ENCODE measurements around the gene ENG. TPM values are rescaled to one million over a fixed set of nuclear protein-coding genes. Genes with fewer than 3 reads are reported as not detected.

Gene ENG
- total RNA-seq, 1 donor from 2014 or later, result 14.3 TPM

DNA sequence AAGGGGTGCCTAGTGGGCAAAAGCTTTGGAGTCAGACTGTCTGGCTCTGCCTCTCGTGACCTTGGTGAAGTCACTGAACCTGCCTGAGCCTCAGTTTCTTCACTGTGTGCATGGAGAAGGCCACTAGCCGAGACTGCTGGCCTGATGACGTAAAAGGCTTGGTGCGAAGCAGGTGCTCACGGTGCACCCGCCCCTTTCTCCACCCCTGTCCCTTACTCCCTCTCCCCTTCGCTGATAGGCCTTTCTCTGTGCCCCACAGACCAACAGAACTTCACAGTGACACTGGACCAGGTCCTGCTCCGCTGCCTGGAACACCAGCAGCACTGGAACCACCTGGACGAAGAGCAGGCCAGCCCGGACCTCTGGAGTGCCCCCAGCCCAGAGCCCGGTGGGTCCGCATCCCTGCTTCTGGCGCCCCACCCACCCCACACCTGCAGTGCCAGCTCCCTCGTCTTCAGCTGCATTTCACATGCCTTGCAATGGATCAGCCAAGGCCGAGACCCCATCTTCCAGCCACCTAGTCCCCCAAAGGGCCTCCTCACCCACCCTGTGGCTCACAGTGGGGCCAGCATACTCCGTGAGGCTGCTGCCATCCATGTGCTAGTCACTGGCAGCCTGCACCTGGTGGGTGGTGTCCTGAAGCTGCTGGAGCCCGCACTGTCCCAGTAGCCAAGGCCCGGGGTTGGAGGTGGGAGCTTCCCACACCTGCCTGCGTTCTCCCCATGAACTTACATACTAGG lies 41.4 kb downstream of the ENG start:
- ATAC-seq, result no peak

DNA sequence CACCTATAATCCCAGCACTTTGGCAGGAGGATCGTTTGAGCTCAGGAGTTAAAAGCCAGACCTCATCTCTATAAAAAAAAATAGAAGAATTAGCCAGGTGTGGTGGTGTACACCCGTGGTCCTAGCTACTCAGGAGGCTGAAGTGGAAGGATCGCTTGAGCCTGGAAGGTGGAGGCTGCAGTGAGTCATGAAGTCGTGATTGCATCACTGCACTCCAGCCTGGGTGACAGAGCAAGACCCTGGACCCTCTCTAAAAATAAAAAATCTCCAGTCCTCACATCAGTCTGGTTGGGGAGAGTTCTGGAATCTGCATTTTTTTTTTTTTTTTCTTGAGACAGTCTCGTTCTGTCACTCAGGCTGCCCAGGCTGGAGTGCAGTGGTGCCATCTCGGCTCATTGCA lies 42.4 kb downstream of the ENG start:
- no peak for ATAC-seq

DNA sequence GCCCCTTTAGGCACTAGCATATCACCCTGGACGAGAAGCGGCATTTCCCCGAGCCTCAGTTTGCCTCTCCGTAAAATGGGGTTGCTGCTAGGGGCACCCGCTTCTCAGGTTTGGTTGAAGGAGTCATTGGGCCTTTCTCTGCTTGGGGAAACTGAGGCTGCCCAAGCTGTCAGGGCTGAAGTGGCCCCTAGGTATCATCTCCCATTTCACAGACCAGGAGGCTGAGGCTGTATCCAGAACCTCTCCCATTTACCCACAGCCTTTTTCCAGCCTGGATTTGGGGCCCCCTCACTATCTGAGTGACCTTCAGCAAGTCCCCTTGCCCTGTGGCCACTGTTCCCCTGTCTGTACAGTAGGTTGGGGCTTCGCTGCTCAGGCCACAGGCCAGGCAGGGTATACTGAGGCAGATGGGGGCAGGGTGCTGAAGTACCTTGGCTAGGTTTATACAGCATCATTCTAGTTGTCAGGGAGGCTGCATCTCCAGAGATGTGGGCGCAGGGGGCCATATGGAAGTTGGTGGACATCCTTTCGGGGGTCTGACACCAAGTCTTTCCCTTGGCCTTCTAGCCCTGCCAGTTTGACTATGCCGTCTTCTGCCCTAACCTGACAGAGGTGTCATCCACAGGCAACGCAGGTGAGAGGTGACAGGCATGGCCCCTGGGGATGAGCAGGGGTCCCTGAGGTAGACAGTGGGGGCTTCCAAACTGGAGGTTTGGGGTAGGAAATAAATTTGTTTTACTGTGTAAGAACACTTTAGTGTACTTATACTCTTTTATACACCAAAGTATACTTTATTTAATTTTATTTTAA lies 43.9 kb downstream of the ENG start:
- no peak for ATAC-seq

DNA sequence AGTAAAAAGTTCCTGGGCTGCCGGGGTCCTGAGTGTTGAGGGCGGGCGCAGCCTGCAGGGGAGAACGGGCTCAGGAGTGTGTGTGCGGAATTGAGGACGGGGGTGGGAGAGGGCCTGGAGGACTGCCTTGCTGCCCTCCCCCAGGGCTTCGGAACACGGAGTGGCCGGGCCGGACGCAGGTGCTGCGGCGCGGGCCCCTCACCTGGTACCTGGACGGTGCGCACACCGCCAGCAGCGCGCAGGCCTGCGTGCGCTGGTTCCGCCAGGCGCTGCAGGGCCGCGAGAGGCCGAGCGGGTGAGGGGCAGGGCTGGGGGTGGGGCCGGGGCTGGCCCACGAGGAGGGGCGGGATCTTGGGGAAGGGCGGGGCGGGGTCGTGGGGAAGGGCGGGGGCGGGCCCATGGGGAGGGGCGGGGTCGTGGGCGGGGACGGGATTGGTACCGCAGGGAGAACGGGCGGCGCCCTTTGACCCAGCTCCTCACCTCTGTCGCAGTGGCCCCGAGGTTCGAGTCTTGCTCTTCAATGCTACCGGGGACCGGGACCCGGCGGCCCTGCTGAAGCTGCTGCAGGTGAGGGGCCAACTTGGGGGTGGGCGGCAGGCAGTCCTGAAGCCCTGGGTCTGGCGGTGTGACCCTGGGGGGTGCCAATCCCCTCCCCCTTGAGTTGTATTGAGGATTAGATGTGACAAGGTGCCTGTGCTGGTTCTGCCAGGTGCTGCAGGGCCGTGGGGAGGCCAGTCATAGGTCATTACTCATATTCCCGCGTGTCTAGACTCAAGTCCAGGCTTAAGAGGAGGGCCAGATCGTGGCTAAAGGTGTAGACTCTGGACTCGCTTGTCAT lies 44.7 kb downstream of the ENG start:
- peak; percentile 63 for ATAC-seq

DNA sequence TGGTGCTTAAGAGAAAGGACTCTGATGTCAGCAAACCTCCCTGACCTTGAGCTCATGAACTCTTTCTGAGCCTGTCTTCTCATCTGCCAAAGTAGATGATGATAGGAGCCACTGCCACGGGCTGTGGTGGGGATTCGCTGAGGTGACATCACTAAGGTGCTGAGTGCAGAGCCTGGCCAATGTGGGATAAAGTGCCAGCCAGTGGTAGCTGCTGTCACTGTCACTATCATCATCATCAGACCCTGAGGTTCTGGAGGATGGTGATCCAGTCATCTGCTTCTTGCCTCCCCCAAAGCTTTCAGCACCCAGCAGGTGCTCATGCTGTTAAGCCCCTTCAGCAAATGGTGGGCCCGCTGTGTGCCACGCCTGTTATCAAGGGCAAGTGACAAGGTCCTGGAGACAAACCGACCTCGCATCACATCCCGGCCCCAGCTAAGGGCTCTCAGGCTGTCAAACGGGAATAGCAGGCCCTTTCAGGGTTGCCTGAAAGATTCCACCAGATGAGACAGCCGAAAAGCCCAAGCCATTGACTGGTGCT lies 45.4 kb downstream of the ENG start:
- no peak for ATAC-seq

DNA sequence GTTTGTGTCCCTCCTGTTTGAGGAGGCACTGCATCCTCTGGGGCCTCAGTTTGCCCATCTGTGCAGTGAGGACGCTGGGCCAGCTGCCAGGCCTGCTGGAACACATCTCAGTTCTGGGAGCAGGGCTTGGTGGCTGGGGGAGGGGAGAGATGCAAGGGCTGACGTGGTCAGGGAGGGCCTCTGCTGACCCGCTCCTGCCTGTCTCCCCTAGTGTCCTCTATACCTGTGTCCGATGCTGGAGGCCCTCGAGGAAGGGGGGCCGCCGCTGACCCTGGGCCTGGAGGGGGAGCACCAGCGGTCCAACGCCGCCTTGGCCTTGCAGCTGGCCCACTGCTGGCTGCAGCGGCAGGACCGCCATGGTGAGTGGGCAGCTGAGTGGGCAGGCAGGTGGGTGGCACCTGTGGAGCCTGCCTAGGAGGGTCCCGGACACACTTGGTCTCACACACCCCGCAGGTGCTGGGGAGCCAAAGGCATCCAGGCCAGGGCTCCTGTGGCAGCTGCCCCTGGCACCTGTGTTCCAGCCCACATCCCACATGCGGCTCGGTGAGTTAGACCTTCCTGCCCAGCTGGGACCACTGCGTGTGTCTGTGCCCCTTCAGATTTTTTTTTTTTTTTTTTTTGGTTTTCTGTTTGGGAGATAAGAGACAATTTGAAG lies 46.0 kb downstream of the ENG start:
- ATAC-seq, result no peak

DNA sequence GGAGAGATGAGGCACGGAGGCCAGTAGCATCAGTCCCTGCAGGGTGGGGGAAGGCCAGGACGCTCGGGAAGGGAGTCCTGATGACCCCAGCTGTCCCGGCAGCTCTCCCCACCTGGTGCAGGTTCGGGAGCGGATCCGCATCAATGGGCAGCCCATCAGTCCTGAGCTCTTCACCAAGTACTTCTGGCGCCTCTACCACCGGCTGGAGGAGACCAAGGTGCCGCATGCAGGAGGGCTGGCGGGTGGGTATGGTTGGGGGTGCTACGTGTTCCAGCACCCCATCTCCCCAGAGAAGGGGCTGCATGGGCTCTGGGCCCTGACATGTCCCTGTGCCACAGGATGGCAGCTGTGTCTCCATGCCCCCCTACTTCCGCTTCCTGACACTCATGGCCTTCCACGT lies 47.6 kb downstream of the ENG start:
- no peak for ATAC-seq

DNA sequence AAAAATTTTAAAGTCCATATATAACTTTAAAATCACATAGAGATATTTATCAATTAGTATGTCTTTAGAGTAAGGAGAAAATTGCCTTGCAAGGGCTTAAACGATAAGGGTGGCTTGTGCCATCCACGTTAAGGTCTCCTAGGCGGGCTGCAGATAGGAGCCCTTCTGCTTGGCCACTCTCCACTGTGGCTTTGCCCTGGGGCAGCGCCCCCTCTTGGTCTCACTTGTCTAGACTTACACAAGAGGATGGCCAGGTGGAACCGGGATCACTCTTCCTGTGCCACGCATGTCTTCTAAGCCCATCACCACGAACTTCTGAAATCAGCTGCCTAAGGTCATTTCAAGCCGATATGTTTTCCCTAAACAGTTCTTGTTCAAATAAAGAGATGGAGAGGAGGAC lies 48.8 kb downstream of the ENG start:
- no peak for ATAC-seq

DNA sequence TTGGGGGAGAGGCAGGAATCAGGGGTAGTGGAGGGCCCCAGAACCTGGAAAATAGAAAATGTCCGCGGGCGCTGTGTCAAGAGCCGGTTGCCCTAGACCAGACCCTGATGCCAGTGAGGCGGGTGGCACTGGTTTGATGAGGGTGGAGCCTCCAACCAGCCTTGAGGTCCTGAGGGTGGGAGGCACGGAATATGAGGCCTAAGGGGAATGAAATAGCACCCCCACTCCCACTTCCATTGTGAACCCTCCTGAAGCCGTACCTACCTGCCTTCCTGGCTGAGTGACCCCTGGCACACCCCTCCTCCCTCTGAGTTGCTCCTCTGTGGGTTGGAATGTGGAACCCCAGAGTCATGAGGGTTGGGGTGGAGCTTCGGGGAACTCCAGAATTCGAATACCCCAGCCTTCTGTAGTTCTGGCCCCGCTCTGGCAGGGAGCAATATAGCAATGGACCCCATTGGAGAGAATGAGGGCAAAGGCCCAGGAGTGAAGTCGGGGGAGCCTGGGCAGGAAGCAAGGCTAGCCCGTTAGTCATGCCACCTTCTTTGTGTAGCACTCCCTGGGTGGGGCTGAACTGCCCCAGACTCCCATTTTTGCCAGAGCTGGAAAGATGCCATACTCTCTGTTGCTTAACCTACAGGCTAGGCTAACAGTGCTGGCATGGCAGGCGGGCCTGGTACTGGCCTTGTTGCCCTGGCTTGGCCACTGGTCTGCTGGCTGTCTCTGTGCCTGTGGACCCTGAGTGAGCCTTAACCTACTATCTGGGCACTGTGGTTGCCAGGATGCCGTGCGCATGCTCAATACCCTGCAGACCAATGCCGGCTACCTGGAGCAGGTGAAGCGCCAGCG lies 50.7 kb downstream of the ENG start:
- ATAC-seq, result peak; percentile 74

DNA sequence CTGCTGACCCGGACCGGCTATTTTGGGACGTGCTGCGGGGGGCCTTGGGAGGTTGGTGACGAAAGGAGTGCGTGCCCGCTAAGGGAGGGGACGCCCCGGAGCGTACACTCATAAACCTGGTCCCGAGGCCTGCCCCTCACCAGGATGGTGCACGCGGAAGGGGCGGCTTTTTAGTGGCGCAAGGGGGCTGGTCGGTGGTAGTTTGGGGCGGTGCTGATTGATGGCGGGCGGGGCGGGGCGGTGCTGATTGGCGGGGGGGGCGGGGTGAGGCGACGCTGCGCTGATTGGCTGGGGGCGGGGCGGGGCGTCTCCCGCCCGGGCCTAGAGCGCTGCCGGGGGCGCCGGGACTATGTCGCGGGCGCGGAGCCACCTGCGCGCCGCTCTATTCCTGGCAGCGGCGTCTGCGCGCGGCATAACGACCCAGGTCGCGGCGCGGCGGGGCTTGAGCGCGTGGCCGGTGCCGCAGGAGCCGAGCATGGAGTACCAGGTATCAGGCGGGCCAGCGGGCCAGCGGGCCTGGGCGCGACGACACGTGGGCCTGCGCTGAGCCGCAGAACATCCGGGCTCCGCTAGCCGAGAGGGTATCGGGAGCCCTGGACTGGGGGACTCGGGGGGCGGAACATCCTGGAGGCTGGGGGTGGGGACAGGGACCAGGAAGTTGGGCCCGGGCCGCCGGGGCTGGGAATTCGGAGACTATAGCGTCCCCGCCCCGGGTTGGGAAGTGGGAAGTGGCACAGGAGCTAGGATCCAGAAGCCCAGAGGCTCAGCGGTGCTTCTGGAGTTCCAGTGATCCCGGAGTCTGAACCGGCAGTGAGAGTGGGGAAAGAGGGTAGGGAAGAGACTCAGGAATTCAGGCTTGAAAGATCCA lies 51.6 kb downstream of the ENG start, which contains the start of gene FPGS:
FPGS (plus strand) TSS at position 307 of the 868 bp plus-strand sequence; CDS start at position 350, 43 bp downstream.
- peak; percentile 73 for ATAC-seq

DNA sequence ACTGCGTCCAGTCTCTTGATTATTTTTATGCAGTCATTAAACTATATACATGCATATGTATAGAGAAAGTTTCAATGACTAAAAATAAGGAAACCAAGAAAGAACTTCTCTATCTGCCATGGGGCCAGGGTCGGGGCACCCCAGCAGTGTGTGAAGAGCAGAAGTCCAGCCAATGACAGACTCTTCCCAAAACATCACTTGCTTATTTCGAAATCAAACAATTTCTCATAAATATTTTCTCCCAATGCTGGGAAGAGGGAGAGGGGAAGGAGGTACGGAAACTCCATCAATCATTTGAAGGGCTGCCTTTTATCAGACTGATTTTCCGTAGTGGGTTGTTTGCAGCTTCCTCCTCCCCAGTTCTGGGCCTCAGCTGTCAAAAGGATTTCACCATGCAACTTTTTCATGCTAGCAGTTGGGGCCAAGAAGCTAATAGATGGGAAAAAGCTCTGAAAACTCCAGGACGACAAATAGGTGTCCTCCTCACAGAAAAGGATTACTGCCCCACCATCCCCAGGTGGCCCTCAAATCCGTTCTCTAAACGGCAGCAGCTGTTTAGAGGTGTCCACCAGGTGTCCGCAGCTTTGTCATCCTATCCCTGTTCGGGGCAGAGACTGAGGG lies 52.4 kb downstream of the ENG start:
- no peak for ATAC-seq

DNA sequence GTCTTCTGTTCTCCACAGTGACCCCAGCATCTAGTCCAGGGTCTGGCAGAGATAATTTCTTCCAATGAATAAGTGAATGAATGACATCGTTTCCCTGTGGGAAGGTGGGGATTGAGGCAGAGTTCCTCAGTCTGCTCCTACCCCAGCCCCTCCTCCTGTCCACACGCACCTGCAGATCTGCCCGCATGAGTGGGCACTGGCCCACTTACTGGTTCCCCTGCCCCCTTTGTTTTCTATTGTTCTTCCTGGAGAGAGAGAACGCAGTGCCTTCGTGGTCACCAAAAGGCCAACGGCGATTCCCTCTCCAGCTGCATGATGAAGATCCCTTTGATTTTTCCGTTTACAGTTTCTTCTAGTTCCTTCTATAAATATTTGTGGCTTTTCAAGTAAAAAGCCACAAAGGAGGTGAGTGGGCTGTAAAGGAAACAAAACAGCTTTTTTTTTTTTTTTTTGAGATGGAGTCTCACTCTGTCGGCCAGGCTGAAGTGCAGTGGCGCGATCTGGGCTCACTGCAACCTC lies 57.5 kb downstream of the ENG start:
- no peak for ATAC-seq

DNA sequence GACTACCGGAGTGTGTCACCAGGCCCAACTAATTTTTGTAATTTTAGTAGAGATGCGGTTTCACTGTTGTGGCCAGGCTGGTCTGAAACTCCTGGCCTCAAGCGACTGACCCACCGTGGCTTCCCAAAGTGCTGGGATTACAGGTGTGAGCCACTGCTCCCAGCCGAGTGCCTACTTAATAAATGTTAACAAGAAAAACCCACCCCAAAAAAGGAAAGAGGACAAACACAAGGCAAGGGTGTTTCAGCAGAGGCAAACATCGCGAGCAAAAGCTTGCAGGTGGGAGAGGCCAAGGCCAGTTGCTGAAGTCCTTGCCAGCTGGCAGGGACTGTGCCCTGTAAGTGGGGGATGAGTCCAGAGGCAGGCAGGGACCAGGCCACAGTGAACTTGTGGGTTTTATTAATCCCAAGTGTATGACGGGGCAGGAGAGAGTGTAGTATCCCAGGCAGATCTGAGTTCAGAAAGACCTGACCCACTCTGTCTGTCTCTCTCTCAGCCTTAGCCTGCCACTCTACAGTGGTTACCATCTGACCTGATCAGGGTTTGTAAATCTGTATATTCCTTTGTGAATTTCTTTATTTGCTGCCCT lies 58.1 kb downstream of the ENG start:
- peak; percentile 16 for ATAC-seq

DNA sequence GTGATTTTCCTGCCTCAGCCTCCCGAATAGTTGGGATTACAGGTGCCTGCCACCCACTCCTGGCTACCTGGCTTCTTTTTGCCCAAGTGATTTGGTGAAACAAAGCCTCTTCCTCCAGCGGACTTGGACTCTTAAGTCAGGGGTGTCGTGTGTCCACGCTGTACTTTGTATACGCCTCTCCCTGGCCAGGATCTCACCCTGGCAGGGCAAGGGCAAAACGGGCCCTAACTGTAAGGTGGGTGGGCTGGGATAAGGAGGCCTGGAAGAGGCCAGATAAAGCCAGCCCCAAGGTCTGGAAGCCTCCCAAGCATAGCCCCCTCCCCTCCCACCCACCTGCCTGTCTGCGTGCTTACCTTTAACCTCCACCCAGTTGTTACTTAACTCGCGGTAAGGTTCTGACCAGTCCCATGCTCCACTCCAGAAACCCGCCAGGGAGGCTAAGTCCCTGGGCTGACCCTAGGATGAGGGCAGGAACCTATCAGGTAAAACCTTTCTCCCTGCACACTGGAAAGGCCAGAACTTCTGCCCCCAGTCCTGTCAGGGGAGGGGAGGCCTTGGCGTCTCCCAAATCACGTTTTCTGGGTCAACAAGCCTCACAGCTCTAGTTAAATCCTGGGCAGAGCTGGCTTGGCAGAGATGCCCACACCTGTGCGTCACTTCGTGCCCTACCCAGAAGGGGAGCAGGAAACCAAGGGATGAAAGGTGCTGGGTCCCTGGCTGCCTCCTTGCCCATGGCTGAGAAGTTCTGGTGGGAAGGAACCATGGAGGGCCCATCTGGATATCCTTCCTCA lies 60.3 kb downstream of the ENG start:
- peak; percentile 54 for ATAC-seq

DNA sequence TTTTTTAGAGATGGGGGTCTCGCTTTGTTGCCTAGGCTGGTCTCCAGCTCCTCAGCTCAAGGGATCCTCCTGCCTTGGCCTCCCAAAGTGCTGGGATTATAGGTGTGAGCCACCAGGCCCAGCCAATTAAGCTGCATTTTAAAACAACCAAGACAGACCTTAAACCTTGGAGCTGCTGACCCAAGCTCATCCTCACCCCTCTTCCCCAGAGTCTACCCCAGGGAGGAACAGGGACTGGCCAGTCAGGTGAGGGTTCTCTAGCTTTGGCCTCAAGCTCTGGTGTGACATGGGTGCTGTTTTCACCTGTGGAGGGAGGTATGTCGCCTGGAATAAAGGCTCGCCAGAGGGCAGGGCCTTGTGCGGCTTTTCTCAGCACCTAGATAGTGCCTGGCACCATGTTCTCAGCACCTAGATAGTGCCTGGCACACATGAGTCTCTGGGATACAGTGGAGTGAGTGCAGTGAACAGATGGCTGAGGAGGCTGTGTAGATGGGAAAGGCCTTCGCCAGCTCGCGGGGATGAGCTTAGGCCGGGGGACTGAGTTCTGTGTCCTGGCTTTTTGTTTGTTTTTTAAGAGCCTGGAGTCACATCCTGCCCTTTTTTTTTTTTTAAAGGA lies 61.3 kb downstream of the ENG start:
- no peak for ATAC-seq

DNA sequence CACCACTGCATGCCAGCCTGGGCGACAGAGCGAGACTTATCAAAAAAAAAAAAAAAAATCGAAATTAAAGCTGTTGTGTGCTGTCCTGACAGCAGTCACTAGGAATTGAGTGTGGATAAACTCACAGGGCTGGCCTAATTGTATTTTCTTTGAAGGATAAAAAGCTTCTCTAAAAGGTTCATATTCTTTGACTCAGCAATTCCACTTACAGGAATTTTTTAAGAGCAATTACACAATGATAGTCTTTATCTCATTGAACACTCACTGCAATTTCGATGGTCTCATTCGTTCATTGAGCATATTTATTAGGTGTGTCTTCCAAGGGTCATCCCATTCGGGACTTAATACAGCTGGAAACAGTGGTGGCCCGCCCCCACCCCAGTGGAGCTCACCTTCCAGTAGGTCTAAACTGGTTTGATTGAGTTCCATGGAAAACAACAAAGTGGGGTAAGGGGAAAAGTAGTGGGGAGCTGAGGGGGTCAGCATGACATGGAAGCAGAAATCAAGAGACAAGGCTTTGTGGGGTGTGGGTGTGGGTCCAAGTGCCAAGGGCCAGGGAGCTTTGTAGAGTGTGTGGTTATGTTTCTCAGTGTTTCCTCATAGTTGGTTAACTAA lies 61.9 kb downstream of the ENG start:
- ATAC-seq, result no peak

DNA sequence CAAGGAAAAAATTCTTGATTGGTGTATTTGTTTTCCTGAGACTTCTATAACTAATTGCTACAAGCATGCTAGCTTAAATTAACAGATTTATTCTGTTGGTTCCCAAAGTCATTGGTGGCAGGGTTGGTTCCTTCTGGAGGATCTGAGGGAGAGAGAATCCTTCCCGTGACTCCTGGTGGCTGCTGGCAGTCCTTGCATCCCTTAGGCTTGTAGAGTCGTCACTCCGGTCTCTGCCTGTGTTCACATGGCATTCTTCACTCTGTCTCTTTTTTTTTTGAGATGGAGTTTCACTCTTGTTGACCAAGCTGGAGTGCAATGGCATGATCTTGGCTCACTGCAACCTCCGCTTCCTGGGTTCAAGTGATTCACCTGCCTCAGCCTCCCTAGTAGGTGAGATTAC lies 63.4 kb downstream of the ENG start:
- ATAC-seq, result no peak
